HG03175 (cell line): ENCODE measurements around the gene AFAP1.

Source experiments
- ATAC-seq: cut with Tn5 transposase; IDR thresholded peaks from one replicate; pipeline ENCODE4 v1.9.1; 2021; ENCODE audit warnings: mild to moderate bottlenecking, moderate library complexity; ENCODE audit not compliant: unreplicated experiment

Gene AFAP1

GRCh38 chr4:7844594-7844991, 95.1 kb downstream of the AFAP1 start:
- ATAC-seq, result no peak

- ATAC-seq, result no peak
These were observed 95.6 kb downstream of the AFAP1 start for GRCh38 chr4:7843831-7844593.

- ATAC-seq, result no peak
These were observed 97.0 kb downstream of the AFAP1 start for GRCh38 chr4:7842384-7843279.

- no peak for ATAC-seq
These were observed 97.8 kb downstream of the AFAP1 start for GRCh38 chr4:7841894-7842293.

- ATAC-seq, result no peak
These were observed 98.6 kb downstream of the AFAP1 start for GRCh38 chr4:7841071-7841470.

- ATAC-seq, result no peak
These were observed 99.8 kb downstream of the AFAP1 start for GRCh38 chr4:7839856-7840255.

- no peak for ATAC-seq
These were observed 101.4 kb downstream of the AFAP1 start for GRCh38 chr4:7838136-7838782.

- ATAC-seq, result no peak
These were observed 102.0 kb downstream of the AFAP1 start for GRCh38 chr4:7837597-7838135.

GRCh38 chr4:7831858-7832730, 107.6 kb downstream of the AFAP1 start:
- ATAC-seq, result no peak

GRCh38 chr4:7831330-7831729, 108.3 kb downstream of the AFAP1 start:
- ATAC-seq, result no peak

GRCh38 chr4:7830747-7831146, 108.9 kb downstream of the AFAP1 start:
- no peak for ATAC-seq

GRCh38 chr4:7829652-7830580, 109.7 kb downstream of the AFAP1 start:
- no peak for ATAC-seq

- ATAC-seq, result no peak
These were observed 110.8 kb downstream of the AFAP1 start for GRCh38 chr4:7828793-7829301.

- no peak for ATAC-seq
These were observed 111.5 kb downstream of the AFAP1 start for GRCh38 chr4:7828011-7828720.

- ATAC-seq, result no peak
These were observed 112.1 kb downstream of the AFAP1 start for GRCh38 chr4:7827566-7827965.

GRCh38 chr4:7826909-7827306, 112.8 kb downstream of the AFAP1 start:
- no peak for ATAC-seq

- ATAC-seq, result no peak
These were observed 113.3 kb downstream of the AFAP1 start for GRCh38 chr4:7826176-7826908.

- ATAC-seq, result no peak
These were observed 115.4 kb downstream of the AFAP1 start for GRCh38 chr4:7824218-7824617.
